ENCODE measurements around the gene CFAP107.

The CFAP107 gene

DNA sequence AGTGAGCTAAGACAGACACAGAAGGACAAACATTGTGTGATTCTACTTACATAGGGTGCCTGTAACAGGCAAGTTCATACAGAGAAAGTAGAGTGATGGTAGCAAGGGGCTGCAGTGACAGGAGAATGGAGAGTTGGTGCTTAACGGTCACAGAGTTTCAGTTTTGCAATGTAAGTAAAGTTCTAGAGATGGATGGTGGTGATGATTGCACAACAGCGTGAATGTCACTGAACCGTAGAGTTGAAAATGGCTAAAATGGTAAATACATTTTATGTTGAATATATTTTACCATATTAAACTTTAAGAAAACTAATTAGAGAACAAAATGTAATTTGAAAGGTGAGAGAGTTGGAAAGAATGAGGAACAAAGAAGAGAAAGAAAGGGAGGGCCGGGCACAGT lies 8.7 kb downstream of the CFAP107 start:
- no peaks in the 10 kb centered on the region for H3K27me3 ChIP-seq (ENCODE audit: low read depth, low read length)

DNA sequence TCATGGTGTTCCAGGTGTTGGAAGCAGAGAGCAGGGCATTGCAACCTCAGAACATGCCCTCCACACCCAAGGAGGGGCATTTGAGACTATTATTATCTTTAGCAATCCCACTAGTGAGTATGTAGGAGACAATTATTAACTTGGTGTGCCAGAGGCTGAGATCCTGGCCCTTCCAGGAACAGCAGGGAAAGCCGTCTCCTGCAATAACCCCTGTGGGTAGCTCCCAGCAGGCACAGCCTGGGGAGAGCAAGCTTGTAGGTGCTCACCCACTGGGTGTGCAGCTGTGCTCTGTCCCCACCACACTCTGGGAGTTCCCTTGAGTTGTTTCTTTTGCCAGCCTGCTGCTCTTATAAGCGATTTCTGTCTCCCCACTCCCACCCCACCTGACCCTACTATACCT lies 10.3 kb downstream of the CFAP107 start:
- Histone ChIP-seq H2AFZ (ENCODE audit: low read depth, low read length) (no peak overlapping the region), H3K36me3 (replicated peaks; ENCODE audit: low read depth, low read length) (no peaks in the 10 kb centered on the region), H3K79me2 (ENCODE audit: low read length) (no peaks in the 10 kb centered on the region), H3K4me1 (ENCODE audit: low read length) (no peaks in the 10 kb centered on the region), H4K20me1 (ENCODE audit: insufficient read depth, low read length) (no peaks in the 10 kb centered on the region), H3K9me3 (ENCODE audit: insufficient read depth, low read length) (no peaks in the 10 kb centered on the region), H3K27ac (ENCODE audit: low read length) (no peak overlapping the region), H3K27me3 (ENCODE audit: low read depth, low read length) (no peaks in the 10 kb centered on the region), H3K4me2 (ENCODE audit: low read length) (no peak overlapping the region), H3K9ac (ENCODE audit: low read length) (no peak overlapping the region), H3K4me3 (ENCODE audit: low read length) (no peak overlapping the region)
- TF ChIP-seq, protein P1, sequence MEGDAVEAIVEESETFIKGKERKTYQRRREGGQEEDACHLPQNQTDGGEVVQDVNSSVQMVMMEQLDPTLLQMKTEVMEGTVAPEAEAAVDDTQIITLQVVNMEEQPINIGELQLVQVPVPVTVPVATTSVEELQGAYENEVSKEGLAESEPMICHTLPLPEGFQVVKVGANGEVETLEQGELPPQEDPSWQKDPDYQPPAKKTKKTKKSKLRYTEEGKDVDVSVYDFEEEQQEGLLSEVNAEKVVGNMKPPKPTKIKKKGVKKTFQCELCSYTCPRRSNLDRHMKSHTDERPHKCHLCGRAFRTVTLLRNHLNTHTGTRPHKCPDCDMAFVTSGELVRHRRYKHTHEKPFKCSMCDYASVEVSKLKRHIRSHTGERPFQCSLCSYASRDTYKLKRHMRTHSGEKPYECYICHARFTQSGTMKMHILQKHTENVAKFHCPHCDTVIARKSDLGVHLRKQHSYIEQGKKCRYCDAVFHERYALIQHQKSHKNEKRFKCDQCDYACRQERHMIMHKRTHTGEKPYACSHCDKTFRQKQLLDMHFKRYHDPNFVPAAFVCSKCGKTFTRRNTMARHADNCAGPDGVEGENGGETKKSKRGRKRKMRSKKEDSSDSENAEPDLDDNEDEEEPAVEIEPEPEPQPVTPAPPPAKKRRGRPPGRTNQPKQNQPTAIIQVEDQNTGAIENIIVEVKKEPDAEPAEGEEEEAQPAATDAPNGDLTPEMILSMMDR (IDR thresholded peaks at IDR 0.05; ENCODE audit: low read depth, low read length), result no peak
- TF ChIP-seq EZH2phosphoT487 (IDR thresholded peaks at IDR 0.05; ENCODE audit: low read depth), result no peak

More for the DNA sequence above, 8.7 kb downstream of the CFAP107 start:
- H3K79me2 ChIP-seq (ENCODE audit: low read length), result no peaks in the 10 kb centered on the region
- H3K4me2 ChIP-seq (ENCODE audit: low read length), result no peak overlapping the region
- TF ChIP-seq, protein P1 (IDR thresholded peaks at IDR 0.05; ENCODE audit: low read depth, low read length), result no peak
- no peak for TF ChIP-seq EZH2phosphoT487 (IDR thresholded peaks at IDR 0.05; ENCODE audit: low read depth)
- H3K9ac ChIP-seq (ENCODE audit: low read length), result no peak overlapping the region
- no peak overlapping the region for H3K4me3 ChIP-seq (ENCODE audit: low read length)
- H3K36me3 ChIP-seq (replicated peaks; ENCODE audit: low read depth, low read length), result no peaks in the 10 kb centered on the region
- H3K27ac ChIP-seq (ENCODE audit: low read length), result no peak overlapping the region
- H3K4me1 ChIP-seq (ENCODE audit: low read length), result no peaks in the 10 kb centered on the region
- no peak overlapping the region for H2AFZ ChIP-seq (ENCODE audit: low read depth, low read length)
- H3K9me3 ChIP-seq (ENCODE audit: insufficient read depth, low read length), result no peaks in the 10 kb centered on the region
- H4K20me1 ChIP-seq (ENCODE audit: insufficient read depth, low read length), result no peaks in the 10 kb centered on the region

DNA sequence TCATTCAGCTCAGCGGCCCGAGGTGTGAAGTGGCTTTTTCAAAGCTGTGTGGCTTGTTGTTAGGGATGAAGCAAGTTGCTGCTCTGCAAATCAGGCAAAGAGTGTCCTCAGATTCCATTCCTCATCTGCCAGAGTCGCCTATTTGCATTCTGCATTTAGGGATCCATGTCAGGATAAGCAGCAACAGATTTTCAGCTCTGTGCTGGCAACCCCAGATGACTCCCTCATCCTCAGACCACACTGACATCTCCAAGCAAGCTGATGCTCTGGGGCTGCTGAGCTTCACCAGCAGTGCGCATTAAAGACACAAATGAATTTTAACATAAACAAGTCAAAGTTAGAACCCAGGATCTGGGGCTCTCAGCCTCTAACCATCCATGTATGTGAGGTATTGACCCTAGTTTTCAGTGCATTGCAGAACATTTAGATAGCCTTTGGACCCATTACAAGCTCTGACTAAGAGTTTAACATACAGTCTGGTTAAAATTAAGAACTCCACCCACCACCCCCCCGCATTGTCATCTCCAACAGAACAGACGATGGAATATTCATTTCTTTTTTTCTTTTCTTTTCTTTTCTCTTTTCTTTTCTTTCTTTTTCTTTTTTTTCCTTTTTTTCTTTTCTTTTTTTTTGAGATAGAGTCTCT lies 10.9 kb downstream of the CFAP107 start:
- no peak overlapping the region for H3K4me3 ChIP-seq (ENCODE audit: low read length)
- no peaks in the 10 kb centered on the region for H3K27me3 ChIP-seq (ENCODE audit: low read depth, low read length)
- no peak overlapping the region for H3K27ac ChIP-seq (ENCODE audit: low read length)

DNA sequence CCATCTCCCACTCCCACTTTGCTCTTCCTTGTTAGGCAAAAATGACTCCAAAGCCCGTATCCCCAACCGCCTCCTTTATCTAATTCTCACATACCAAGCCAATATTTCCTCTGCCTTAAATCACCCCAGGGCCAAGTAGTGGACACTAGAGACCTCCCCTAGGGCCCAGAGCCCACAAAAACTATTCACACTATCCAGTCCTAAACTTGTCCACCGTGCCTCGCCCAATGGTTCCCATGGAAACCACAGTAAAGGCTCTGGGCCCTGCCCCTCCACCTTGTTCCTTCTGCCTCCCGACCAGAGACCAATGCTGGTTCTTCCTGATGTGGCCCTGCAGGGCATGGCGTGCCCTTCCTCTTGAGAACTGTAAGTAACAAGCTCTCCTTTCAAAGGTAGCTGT lies 11.8 kb downstream of the CFAP107 start:
- no peaks in the 10 kb centered on the region for H3K4me1 ChIP-seq (ENCODE audit: low read length)
- no peaks in the 10 kb centered on the region for H3K9me3 ChIP-seq (ENCODE audit: insufficient read depth, low read length)
- TF ChIP-seq, protein P1 (IDR thresholded peaks at IDR 0.05; ENCODE audit: low read depth, low read length), result no peak
- no peak for TF ChIP-seq EZH2phosphoT487 (IDR thresholded peaks at IDR 0.05; ENCODE audit: low read depth)
- H4K20me1 ChIP-seq (ENCODE audit: insufficient read depth, low read length), result no peaks in the 10 kb centered on the region
- no peak overlapping the region for H3K4me3 ChIP-seq (ENCODE audit: low read length)
- no peak overlapping the region for H2AFZ ChIP-seq (ENCODE audit: low read depth, low read length)
- no peaks in the 10 kb centered on the region for H3K27me3 ChIP-seq (ENCODE audit: low read depth, low read length)
- no peak overlapping the region for H3K9ac ChIP-seq (ENCODE audit: low read length)
- H3K27ac ChIP-seq (ENCODE audit: low read length), result no peak overlapping the region
- no peak overlapping the region for H3K4me2 ChIP-seq (ENCODE audit: low read length)
- no peaks in the 10 kb centered on the region for H3K36me3 ChIP-seq (replicated peaks; ENCODE audit: low read depth, low read length)
- no peaks in the 10 kb centered on the region for H3K79me2 ChIP-seq (ENCODE audit: low read length)

More for the DNA sequence above, 10.9 kb downstream of the CFAP107 start:
- Histone ChIP-seq H2AFZ (ENCODE audit: low read depth, low read length) (no peak overlapping the region), H3K79me2 (ENCODE audit: low read length) (no peaks in the 10 kb centered on the region), H3K4me2 (ENCODE audit: low read length) (no peak overlapping the region), H3K9me3 (ENCODE audit: insufficient read depth, low read length) (no peaks in the 10 kb centered on the region), H4K20me1 (ENCODE audit: insufficient read depth, low read length) (no peaks in the 10 kb centered on the region), H3K4me1 (ENCODE audit: low read length) (no peaks in the 10 kb centered on the region), H3K9ac (ENCODE audit: low read length) (no peak overlapping the region), H3K36me3 (replicated peaks; ENCODE audit: low read depth, low read length) (no peaks in the 10 kb centered on the region)
- TF ChIP-seq, protein P1 (IDR thresholded peaks at IDR 0.05; ENCODE audit: low read depth, low read length), result no peak
- TF ChIP-seq EZH2phosphoT487 (IDR thresholded peaks at IDR 0.05; ENCODE audit: low read depth), result no peak
